IMR-90 (cell line): ENCODE measurements around the gene MOB2. TPM values are rescaled to one million over a fixed set of nuclear protein-coding genes. Genes with fewer than 3 reads are reported as not detected.

ENCODE experiments used
- ATAC-seq: fragments of 200-7000 bp; cut with Tn5 transposase; 2 replicates; pipeline ENCODE4 v1.9.1; 2020; ENCODE audit warnings: low read depth, mild to moderate bottlenecking, moderate library complexity
- BruUV-seq: library from RNA; stranded (reverse); fragments of 400-500 nt; replicated peaks from 2 replicates; lab custom pipeline; 2021; lab: Mats Ljungman, UMichigan
- CTCF ChIA-PET: fragments of 300-600 bp; formaldehyde crosslinking; extraction: SDS; loops from one replicate; lab custom pipeline; 2021; ENCODE audit warnings: antibody characterized with exemption; lab: Yijun Ruan, JAX
- POLR2A ChIA-PET: fragments of 300-600 bp; sonication (Branson Sonifier 250); formaldehyde crosslinking; loops from one replicate; lab custom pipeline; 2022; ENCODE audit warnings: antibody characterized with exemption; ENCODE audit not compliant: unreplicated experiment; lab: Charles Lee
- DNase-seq: peaks from one replicate; pipeline ENCODE4 v3.0.0; 2013
- H2AFZ ChIP-seq: replicated peaks from 2 replicates; pipeline ENCODE3; 2013; ENCODE audit warnings: low read length, mild to moderate bottlenecking; ENCODE audit not compliant: poor library complexity
- H2AK5ac ChIP-seq: 2 replicates; pipeline ENCODE4 v1.6.1; 2013; ENCODE audit warnings: low read depth, low read length, inconsistent platforms
- H2AK9ac ChIP-seq: replicated peaks from 2 replicates; pipeline ENCODE3; 2013; ENCODE audit warnings: mild to moderate bottlenecking, low read depth, low read length, moderate library complexity; ENCODE audit not compliant: poor library complexity
- H2BK120ac ChIP-seq: 2 replicates; pipeline ENCODE4 v1.6.1; 2013; ENCODE audit warnings: low read depth, low read length, inconsistent platforms
- H2BK15ac ChIP-seq: 3 replicates; pipeline ENCODE4 v1.6.1; 2013; ENCODE audit warnings: low read depth, low read length, inconsistent platforms
- H2BK20ac ChIP-seq: 2 replicates; pipeline ENCODE4 v1.6.1; 2013; ENCODE audit warnings: low read depth, mild to moderate bottlenecking, inconsistent platforms, low read length, moderate library complexity
- H2BK5ac ChIP-seq: 2 replicates; pipeline ENCODE4 v1.6.1; 2013; ENCODE audit warnings: mild to moderate bottlenecking, low read depth, low read length, inconsistent platforms; ENCODE audit not compliant: poor library complexity, severe bottlenecking
- H3K14ac ChIP-seq: replicated peaks from 2 replicates; pipeline ENCODE4 v1.6.1; 2013; ENCODE audit warnings: low read depth, low read length, inconsistent platforms
- H3K18ac ChIP-seq: 2 replicates; pipeline ENCODE4 v1.6.1; 2013; ENCODE audit warnings: low read depth, low read length, control low read depth
- H3K23ac ChIP-seq: 2 replicates; pipeline ENCODE4 v1.6.1; 2013; ENCODE audit warnings: low read depth, low read length, inconsistent platforms
- H3K27ac ChIP-seq: 2 replicates; pipeline ENCODE4 v1.5.1; 2013; ENCODE audit warnings: mild to moderate bottlenecking, control low read depth, low read length; ENCODE audit not compliant: insufficient read depth
- H3K27me3 ChIP-seq: 2 replicates; pipeline ENCODE4 v1.6.1; 2013; ENCODE audit warnings: low read length; ENCODE audit not compliant: control insufficient read depth, insufficient read depth
- H3K36me3 ChIP-seq: 2 replicates; pipeline ENCODE4 v1.6.1; 2013; ENCODE audit warnings: low read length, mixed read lengths; ENCODE audit not compliant: control insufficient read depth, insufficient read depth
- H3K4ac ChIP-seq: 2 replicates; pipeline ENCODE4 v1.6.1; 2013; ENCODE audit warnings: low read depth, low read length, inconsistent platforms
- H3K4me1 ChIP-seq: 2 replicates; pipeline ENCODE4 v1.6.1; 2013; ENCODE audit warnings: low read length, mixed read lengths; ENCODE audit not compliant: control insufficient read depth, insufficient read depth
- H3K4me2 ChIP-seq: 2 replicates; pipeline ENCODE4 v1.6.1; 2013; ENCODE audit warnings: low read depth, mild to moderate bottlenecking, control low read depth, low read length, moderate library complexity
- H3K4me3 ChIP-seq: 2 replicates; pipeline ENCODE4 v1.5.1; 2013; ENCODE audit warnings: low read depth, mild to moderate bottlenecking, control low read depth, low read length, moderate library complexity; ENCODE audit not compliant: insufficient read depth
- H3K56ac ChIP-seq: 2 replicates; pipeline ENCODE4 v1.6.1; 2013; ENCODE audit warnings: low read length, inconsistent platforms; ENCODE audit not compliant: insufficient read depth; ENCODE audit errors: extremely low read depth
- H3K79me1 ChIP-seq, 2 experiments: 2 replicates each; pipeline ENCODE4 v1.6.1; 2013; ENCODE audit warnings: low read length in 2 of 2, inconsistent platforms in 1 of 2, low read depth in 1 of 2
- H3K9ac ChIP-seq: 2 replicates; pipeline ENCODE4 v1.6.1; 2013; ENCODE audit warnings: low read depth, low read length, control low read depth
- H3K9me1 ChIP-seq: 2 replicates; pipeline ENCODE4 v1.6.1; 2013; ENCODE audit warnings: low read length, inconsistent platforms; ENCODE audit not compliant: insufficient read depth
- H3K9me3 ChIP-seq: 2 replicates; pipeline ENCODE4 v1.6.1; 2013; ENCODE audit warnings: low read length; ENCODE audit not compliant: control insufficient read depth, insufficient read depth
- H4K20me1 ChIP-seq: 2 replicates; pipeline ENCODE4 v1.6.1; 2013; ENCODE audit warnings: low read length, inconsistent platforms; ENCODE audit not compliant: insufficient read depth
- H4K5ac ChIP-seq: 2 replicates; pipeline ENCODE4 v1.6.1; 2013; ENCODE audit warnings: mild to moderate bottlenecking, low read depth, low read length, control low read depth
- H4K8ac ChIP-seq, 2 experiments: 2 replicates each; pipeline ENCODE4 v1.6.1; 2013; ENCODE audit warnings: low read depth in 2 of 2, low read length in 2 of 2, control low read depth in 1 of 2, inconsistent platforms in 1 of 2
- H4K91ac ChIP-seq: 2 replicates; pipeline ENCODE4 v1.6.1; 2013; ENCODE audit warnings: low read depth, low read length, inconsistent platforms; ENCODE audit not compliant: insufficient read depth
- BHLHE40 ChIP-seq: fragments of 150-350 bp; IDR thresholded peaks from 2 replicates; pipeline ENCODE4 v1.6.1; 2016; ENCODE audit warnings: mild to moderate bottlenecking, low read depth, low read length
- CEBPB ChIP-seq: IDR thresholded peaks from 2 replicates; pipeline ENCODE4 v1.6.1; 2012; ENCODE audit warnings: low read depth, low read length, improper control_type of control experiment
- CHD1 ChIP-seq: IDR thresholded peaks from 2 replicates; pipeline ENCODE4 v1.6.1; 2012; ENCODE audit warnings: low read depth, low read length, improper control_type of control experiment
- CTCF ChIP-seq: conservative IDR thresholded peaks from 2 replicates; pipeline ENCODE4 v1.5.1; 2012; ENCODE audit warnings: mild to moderate bottlenecking, low read depth, low read length, improper control_type of control experiment
- ELK1 ChIP-seq: fragments of 150-350 bp; IDR thresholded peaks from 2 replicates; pipeline ENCODE4 v1.6.1; 2016; ENCODE audit warnings: low read depth, mild to moderate bottlenecking, low read length, moderate library complexity, borderline replicate concordance
- FOS ChIP-seq: fragments of 150-350 bp; IDR thresholded peaks from 2 replicates; pipeline ENCODE4 v1.6.1; 2016; ENCODE audit warnings: low read depth, low read length
- MAFK ChIP-seq: IDR thresholded peaks from 2 replicates; pipeline ENCODE4 v1.6.1; 2012; ENCODE audit warnings: low read depth, low read length, improper control_type of control experiment
- MAZ ChIP-seq: IDR thresholded peaks from 2 replicates; pipeline ENCODE4 v1.6.1; 2012; ENCODE audit warnings: low read depth, mild to moderate bottlenecking, low read length, improper control_type of control experiment, moderate library complexity, borderline replicate concordance
- MXI1 ChIP-seq: IDR thresholded peaks from 2 replicates; pipeline ENCODE4 v1.6.1; 2012; ENCODE audit warnings: low read depth, mild to moderate bottlenecking, low read length, moderate library complexity, borderline replicate concordance
- NFE2L2 ChIP-seq: fragments of 150-350 bp; IDR thresholded peaks from 2 replicates; pipeline ENCODE4 v1.6.1; 2016; ENCODE audit warnings: low read depth, mild to moderate bottlenecking, low read length
- POLR2A ChIP-seq: IDR thresholded peaks from 2 replicates; pipeline ENCODE4 v1.6.1; 2012; ENCODE audit warnings: mild to moderate bottlenecking, low read depth, low read length
- RAD21 ChIP-seq: IDR thresholded peaks from 2 replicates; pipeline ENCODE4 v1.6.1; 2012; ENCODE audit warnings: low read length, improper control_type of control experiment
- RCOR1 ChIP-seq: IDR thresholded peaks from 2 replicates; pipeline ENCODE4 v1.6.1; 2012; ENCODE audit warnings: mild to moderate bottlenecking, low read length, improper control_type of control experiment; ENCODE audit not compliant: insufficient replicate concordance
- RFX5 ChIP-seq: IDR thresholded peaks from 2 replicates; pipeline ENCODE4 v1.8.0; 2012; ENCODE audit warnings: low read depth, mild to moderate bottlenecking, low read length, moderate library complexity
- SMC3 ChIP-seq: fragments of 150-350 bp; IDR thresholded peaks from 2 replicates; pipeline ENCODE4 v1.6.1; 2016; ENCODE audit warnings: low read depth, mild to moderate bottlenecking, antibody characterized with exemption, low read length, moderate library complexity
- USF2 ChIP-seq: fragments of 150-350 bp; IDR thresholded peaks from 2 replicates; pipeline ENCODE4 v1.6.1; 2017; ENCODE audit warnings: mild to moderate bottlenecking, antibody characterized with exemption, low read length, low read depth
- WGBS, 2 experiments: methylation state at CpG; one replicate each; pipeline versions ENCODE4 v1.1.5 to v1.1.7; 2013; ENCODE audit warnings: missing lambda C conversion rate in 2 of 2; ENCODE audit not compliant: insufficient read length in 1 of 2; ENCODE audit errors: extremely low coverage in 2 of 2; 5-methylcytosine and 5-hydroxymethylcytosine counted together
- dilution Hi-C: fragments of 300-500 bp; cut with HindIII; formaldehyde crosslinking; loops from one replicate; pipeline ENCODE4 v1.14.3; 2018; ENCODE audit warnings: low sequenced_read_pairs; ENCODE audit not compliant: unreplicated experiment
- in situ Hi-C: fragments of 300-500 bp; cut with MboI; formaldehyde crosslinking; loops from 3 replicates; pipeline ENCODE4 v1.14.3; 2019; ENCODE audit warnings: low sequenced_read_pairs, inconsistent platforms, mixed read lengths
- intact Hi-C: fragments of 100-400 bp; cut with micrococcal nuclease; formaldehyde crosslinking; loops from 2 replicates; pipeline ENCODE4 v1.10.0; 2022
- polyA plus RNA-seq, 3 experiments: library from polyadenylated mRNA; depleted of rRNA; stranded (reverse); fragments of >200 nt; gene quantifications; 2 replicates each; pipeline ENCODE4 v1.2.3, GENCODE V29; 2012; ENCODE audit warnings: low replicate concordance in 1 of 3
- total RNA-seq: library from RNA; depleted of rRNA; stranded (reverse); fragments of >200 nt; gene quantifications from 2 replicates; pipeline ENCODE4 v1.2.3, GENCODE V29; 2012

Gene MOB2
- total and polyA plus RNA-seq, 2 of the 4 experiments (the other 2 are of a cell fraction), result 23.7 to 36.2 TPM

- Histone ChIP-seq H3K27ac (no peak overlapping the region), H3K4me2 (no peak overlapping the region), H4K5ac (no peak overlapping the region), H4K8ac (no peak overlapping the region), H3K18ac (no peak overlapping the region), H3K27me3 (no peaks in the 10 kb centered on the region; the same call in 1 of the 2 replicates), H2BK15ac (no peak overlapping the region), H2AK5ac (no peak overlapping the region), H2AFZ (no peak overlapping the region), H3K4ac (no peak overlapping the region), H3K9me3 (no peaks in the 10 kb centered on the region), H2BK120ac (no peak overlapping the region), H3K14ac (no peak overlapping the region), H3K9ac (no peak overlapping the region), H3K36me3 (no peaks in the 10 kb centered on the region), H4K20me1 (no peaks in the 10 kb centered on the region), H3K4me3 (no peak overlapping the region), H2BK5ac (no peak overlapping the region), H3K56ac (no peak overlapping the region), H2BK20ac (no peak overlapping the region), H4K91ac (no peak overlapping the region), H3K23ac (no peak overlapping the region), H2AK9ac (no peak overlapping the region), H3K79me1 (no peaks in the 10 kb centered on the region), H3K9me1 (no peaks in the 10 kb centered on the region), H3K4me1 (no peaks in the 10 kb centered on the region)
- POLR2A ChIA-PET, result no interaction called here
- intact Hi-C loops, result no loop called here
- no TSS peak for BruUV-seq
- in situ Hi-C loops, result no loop called here
- TF ChIP-seq CTCF, result no peak
- TF ChIP-seq BHLHE40, result no peak
- TF ChIP-seq USF2, result no peak
- TF ChIP-seq RAD21, result no peak
- TF ChIP-seq RFX5, result no peak
- no peak for TF ChIP-seq MAFK
- no peak for TF ChIP-seq CEBPB
- TF ChIP-seq SMC3, result no peak
- TF ChIP-seq RCOR1, result no peak
- TF ChIP-seq FOS, result no peak
- TF ChIP-seq NFE2L2, result no peak
- TF ChIP-seq ELK1, result no peak
- no peak for TF ChIP-seq MAZ
- no peak for TF ChIP-seq POLR2A
- no peak for TF ChIP-seq CHD1
- no peak for TF ChIP-seq MXI1
- dilution Hi-C loops, result no loop called here
- DNase-seq (no peak), ATAC-seq (no peak)
- 46% methylated on average over 3 of the region's 11 CpGs; no CpG with 5 or more reads in 1 of the 2 experiments for WGBS, 2 experiments
- CTCF ChIA-PET, result no interaction called here
Measured at GRCh38 chr11:1444321-1444720, 42.3 kb downstream of the MOB2 start.
